CD4-positive, alpha-beta T cell treated with Interferon gamma for 1 hour (primary cell): ENCODE measurements around the gene METTL9.
A peak's percentile ranks its signal among the peaks of the same experiment; 100 is the strongest.
"Not testable (repeated sequence)": the region's sequence is repeated elsewhere in the genome, so short reads cannot be mapped to it uniquely, and the experiment has no call there.

Experiments
- DNase-seq: peaks from one replicate; pipeline ENCODE4 v3.0.0-alpha.2; 2020

Gene METTL9

GRCh38 chr16:21667575-21667974 is 68.2 kb downstream of the METTL9 start:
- DNase-seq, result no peak

GRCh38 chr16:21673469-21673868 is 74.1 kb downstream of the METTL9 start:
- no peak for DNase-seq

GRCh38 chr16:21674456-21674855 is 75.1 kb downstream of the METTL9 start:
- DNase-seq, result not testable (repeated sequence)

GRCh38 chr16:21680714-21681113 is 81.3 kb downstream of the METTL9 start:
- not testable (repeated sequence) for DNase-seq

- DNase-seq, result no peak
These were observed 83.8 kb downstream of the METTL9 start for GRCh38 chr16:21683184-21683583.

- DNase-seq, result peak; percentile 6
These were observed 84.8 kb downstream of the METTL9 start for GRCh38 chr16:21684199-21684598.

GRCh38 chr16:21685034-21685455 is 85.7 kb downstream of the METTL9 start:
- DNase-seq, result no peak

- no peak for DNase-seq
These were observed 89.7 kb downstream of the METTL9 start for GRCh38 chr16:21689107-21689506.

GRCh38 chr16:21690967-21691366 is 91.6 kb downstream of the METTL9 start:
- DNase-seq, result not testable (repeated sequence)

- DNase-seq, result no peak
These were observed 95.2 kb downstream of the METTL9 start for GRCh38 chr16:21694609-21695008.

GRCh38 chr16:21697032-21697431 is 97.7 kb downstream of the METTL9 start:
- DNase-seq, result no peak

- no peak for DNase-seq
These were observed 99.0 kb downstream of the METTL9 start for GRCh38 chr16:21698169-21699032.

GRCh38 chr16:21701271-21701670 is 101.9 kb downstream of the METTL9 start:
- no peak for DNase-seq

- DNase-seq, result no peak
These were observed 102.9 kb downstream of the METTL9 start for GRCh38 chr16:21702276-21702675.

- no peak for DNase-seq
These were observed 103.8 kb downstream of the METTL9 start for GRCh38 chr16:21703156-21703555.

GRCh38 chr16:21703589-21704174 is 104.3 kb downstream of the METTL9 start:
- DNase-seq, result no peak

- no peak for DNase-seq
These were observed 104.9 kb downstream of the METTL9 start for GRCh38 chr16:21704266-21704665.

- DNase-seq, result no peak
These were observed 105.4 kb downstream of the METTL9 start for GRCh38 chr16:21704733-21705132.
